Psoas muscle (tissue), 8 donors: Measurements from ENCODE around the gene FHL3. TPM values are rescaled to one million over a fixed set of nuclear protein-coding genes. Genes with fewer than 3 reads are reported as not detected.

Source experiments
- ATAC-seq, 4 donors: fragments of 200-7000 bp; cut with Tn5 transposase; one replicate each; pipeline ENCODE4 v1.9.1; 2020; ENCODE audit warnings: moderate library complexity in 3 of 4, mild to moderate bottlenecking in 2 of 4
- DNase-seq, 2 donors: peaks; one replicate each; pipeline ENCODE4 v3.0.0-alpha.2; 2020
- H3K27ac ChIP-seq: fragments of 200-600 bp; one replicate; pipeline ENCODE4 v1.8.0; 2022
- H3K27me3 ChIP-seq, 3 donors: fragments of 200-600 bp in 1 of 3; one replicate each; pipeline versions ENCODE4 v1.6.1 to v1.8.0; 2013 to 2022; ENCODE audit warnings: low read length in 2 of 3, mild to moderate bottlenecking in 2 of 3, moderate library complexity in 1 of 3; ENCODE audit not compliant: insufficient read depth in 3 of 3
- H3K36me3 ChIP-seq, 2 donors: fragments of 200-600 bp in 1 of 2; one replicate each; pipeline versions ENCODE4 v1.6.1 to v1.8.0; 2013 to 2022; ENCODE audit warnings: low read depth in 1 of 2, mild to moderate bottlenecking in 1 of 2, moderate library complexity in 1 of 2; ENCODE audit not compliant: insufficient read depth in 1 of 2
- H3K4me1 ChIP-seq: fragments of 200-600 bp; one replicate; pipeline ENCODE4 v1.8.0; 2022
- H3K4me3 ChIP-seq: fragments of 200-600 bp; one replicate; pipeline ENCODE4 v1.8.0; 2022; ENCODE audit warnings: mild to moderate bottlenecking
- H3K9me3 ChIP-seq: fragments of 200-600 bp; one replicate; pipeline ENCODE4 v1.8.0; 2022
- CTCF ChIP-seq: fragments of 200-600 bp; IDR thresholded peaks from one replicate; pipeline ENCODE4 v1.8.0; 2022; ENCODE audit warnings: antibody characterized with exemption
- WGBS, 3 donors: extraction: QIAGEN DNeasy Blood & Tissue Kit; methylation state at CpG; one replicate each; pipeline versions ENCODE4 v1.1.6 to v1.1.7; 2013; 5-methylcytosine and 5-hydroxymethylcytosine counted together
- intact Hi-C, 2 donors: fragments of 100-400 bp; cut with DNase I; formaldehyde crosslinking; loops; one replicate each; pipeline versions ENCODE4 v1.11.0 to v1.14.2; 2022
- polyA plus RNA-seq, 3 donors: library from polyadenylated mRNA; stranded (reverse); fragments of 200-250 nt; gene quantifications; one replicate each; pipeline ENCODE4 v1.2.3, GENCODE V29; 2013
- total RNA-seq, 4 donors: library from RNA; stranded (reverse); fragmentation: NEBNext Ultra II Directional in 2 of 4; extraction: Animal tissue kit (Norgen Biotek cat#: 25700) in 2 of 4; gene quantifications; one replicate each; pipeline versions ENCODE4 v1.2.1 to v1.2.4, GENCODE V29; 2021 to 2023
- donor health status: healthy with polysubstance abuse.
- donor health status: DM: no; HTN: no; CAD: no; lungs with moderate emphysema.
- donor health status: Bipolar disorder and iron deficiency.
- donor health status: healthy.
- donor health status: DM: yes; HTN: yes; CAD: no.
- donor health status: DM: no; HTN: no; CAD: no.
- donor health status: DM: no; HTN: no; CAD: no.
- donor health status: DM: yes; HTN: yes; CAD: no.

FHL3 gene
- total and polyA plus RNA-seq, 7 donors, result 41.6 to 1,187 (median 491) TPM

GRCh38 chr1:37954316-37954971, 50.9 kb downstream of the FHL3 start:
- DNase-seq, result peak in 1 of 2 donors; percentile 35
- WGBS, 3 donors, result 58 to 68% (median 58%) methylated on average over 3 of the region's 3 CpGs
- no peak for TF ChIP-seq CTCF
- Histone ChIP-seq H3K36me3 (peaks cover 0 to 35% of the 10 kb centered on the region in 2 donors), H3K27ac (no peak overlapping the region), H3K4me3 (no peak overlapping the region), H3K9me3 (no peaks in the 10 kb centered on the region), H3K4me1 (no peaks in the 10 kb centered on the region), H3K27me3 (no peaks in the 10 kb centered on the region)
- intact Hi-C loops, result no loop called here
- peak in 1 of 4 donors; percentile 15 for ATAC-seq

- H3K36me3 ChIP-seq, result peaks cover 0 to 18% of the 10 kb centered on the region in 2 donors
- peak in 1 of 2 donors; percentile 20 for DNase-seq
- intact Hi-C loops, result no loop called here
- H3K9me3 ChIP-seq, result no peaks in the 10 kb centered on the region
- H3K4me1 ChIP-seq, result no peaks in the 10 kb centered on the region
- no peaks in the 10 kb centered on the region for H3K27me3 ChIP-seq
- no peak for TF ChIP-seq CTCF
- no peak overlapping the region for H3K4me3 ChIP-seq
- 91 to 96% (median 95%) methylated on average over 3 of the region's 3 CpGs for WGBS, 3 donors
- ATAC-seq, result no peak
- H3K27ac ChIP-seq, result no peak overlapping the region
These were observed 52.6 kb downstream of the FHL3 start for GRCh38 chr1:37952738-37953137.

GRCh38 chr1:37951783-37952624, 53.3 kb downstream of the FHL3 start:
- no peak for TF ChIP-seq CTCF
- Histone ChIP-seq H3K4me3 (no peak overlapping the region), H3K36me3 (peaks cover 0 to 10% of the 10 kb centered on the region in 2 donors), H3K4me1 (no peaks in the 10 kb centered on the region), H3K9me3 (no peaks in the 10 kb centered on the region), H3K27ac (no peak overlapping the region), H3K27me3 (no peaks in the 10 kb centered on the region)
- 74 to 82% (median 79%) methylated on average over 4 of the region's 4 CpGs for WGBS, 3 donors
- ATAC-seq (no peak), DNase-seq (peak in 1 of 2 donors; percentile 32)
- intact Hi-C loops, result no loop called here

GRCh38 chr1:37951041-37951782, 54.1 kb downstream of the FHL3 start:
- ATAC-seq (no peak), DNase-seq (peak in 1 of 2 donors; percentile 40)
- H3K4me1 ChIP-seq, result no peaks in the 10 kb centered on the region
- TF ChIP-seq CTCF, result no peak
- intact Hi-C loops, result no loop called here
- no peak overlapping the region for H3K4me3 ChIP-seq
- H3K9me3 ChIP-seq, result no peaks in the 10 kb centered on the region
- WGBS, 3 donors, result 81 to 93% (median 83%) methylated on average over 10 to 11 of the region's 11 CpGs
- no peaks in the 10 kb centered on the region for H3K27me3 ChIP-seq
- H3K27ac ChIP-seq, result no peak overlapping the region
- H3K36me3 ChIP-seq, result peaks cover 0 to 2% of the 10 kb centered on the region in 2 donors
